Renal cortex interstitium (tissue), 11 donors: ENCODE results near the gene IGSF1. TPM values are rescaled to one million over a fixed set of nuclear protein-coding genes. Genes with fewer than 3 reads are reported as not detected.
A peak's percentile ranks its signal among the peaks of the same experiment; 100 is the strongest.
"Not testable (repeated sequence)": the region's sequence is repeated elsewhere in the genome, so short reads cannot be mapped to it uniquely, and the experiment has no call there.

Experiments
- DNase-seq, 11 donors: peaks; one replicate each; pipeline ENCODE4 v3.0.0-alpha.2; 2013; ENCODE audit warnings: low read depth in 9 of 11, low spot score in 4 of 11; ENCODE audit errors: extremely low read depth in 1 of 11
- polyA plus RNA-seq, 3 donors: library from polyadenylated mRNA; unstranded; fragments of 120-200 nt; gene quantifications; one replicate each; pipeline ENCODE4 v1.2.1, GENCODE V29; 2013; ENCODE audit not compliant: insufficient read length in 3 of 3

IGSF1 gene
- polyA plus RNA-seq, 3 donors, result 18.7 to 23.6 (median 22.3) TPM

GRCh38 chrX:131288188-131288587 lies 918 bp downstream of the IGSF1 start:
- no peak for DNase-seq

GRCh38 chrX:131287560-131288179 lies 1.4 kb downstream of the IGSF1 start:
- DNase-seq, result no peak

GRCh38 chrX:131279617-131280016 lies 9.5 kb downstream of the IGSF1 start:
- no peak for DNase-seq

- no peak for DNase-seq
Observed at GRCh38 chrX:131279197-131279596, 9.9 kb downstream of the IGSF1 start.

- no peak for DNase-seq
Observed at GRCh38 chrX:131277543-131278136, 11.5 kb downstream of the IGSF1 start.

GRCh38 chrX:131273011-131273410 lies 16.1 kb downstream of the IGSF1 start:
- DNase-seq, result no peak

- no peak for DNase-seq
Observed at GRCh38 chrX:131271826-131272225, 17.3 kb downstream of the IGSF1 start.

- no peak for DNase-seq
Observed at GRCh38 chrX:131271274-131271673, 17.8 kb downstream of the IGSF1 start.

- no peak for DNase-seq
Observed at GRCh38 chrX:131270080-131270479, 19.0 kb downstream of the IGSF1 start.

GRCh38 chrX:131264665-131265064 lies 24.4 kb downstream of the IGSF1 start:
- no peak for DNase-seq

GRCh38 chrX:131264053-131264452 lies 25.1 kb downstream of the IGSF1 start:
- no peak for DNase-seq

- DNase-seq, result no peak
Observed at GRCh38 chrX:131262738-131263679, 26.1 kb downstream of the IGSF1 start.

- no peak for DNase-seq
Observed at GRCh38 chrX:131262200-131262599, 26.9 kb downstream of the IGSF1 start.

GRCh38 chrX:131257367-131257766 lies 31.7 kb downstream of the IGSF1 start:
- DNase-seq, result no peak

GRCh38 chrX:131250984-131251738 lies 37.9 kb downstream of the IGSF1 start:
- DNase-seq, result not testable (repeated sequence)

- DNase-seq, result no peak
Observed at GRCh38 chrX:131239057-131239456, 50.0 kb downstream of the IGSF1 start.

- DNase-seq, result no peak
Observed at GRCh38 chrX:131237363-131237762, 51.7 kb downstream of the IGSF1 start.

- DNase-seq, result peak in 2 of 11 donors; percentile 7 to 11
Observed at GRCh38 chrX:131235768-131236545, 53.1 kb downstream of the IGSF1 start.

- DNase-seq, result no peak
Observed at GRCh38 chrX:131227608-131228007, 61.5 kb downstream of the IGSF1 start.
